Astrocyte of the spinal cord (primary cell): ENCODE data around the gene STARD13.
"Not testable (repeated sequence)": the region's sequence is repeated elsewhere in the genome, so short reads cannot be mapped to it uniquely, and the experiment has no call there.

ENCODE experiments used
- DNase-seq: peaks from one replicate; pipeline ENCODE4 v3.0.0; 2011; ENCODE audit warnings: low read depth, low spot score
- H3K4me3 ChIP-seq: 2 replicates; pipeline ENCODE4 v1.5.1; 2011; ENCODE audit warnings: low read depth, mild to moderate bottlenecking, low read length, moderate library complexity
- CTCF ChIP-seq: IDR thresholded peaks from 2 replicates; pipeline ENCODE4 v1.5.1; 2012; ENCODE audit warnings: low read depth, mild to moderate bottlenecking, low read length, inconsistent platforms
- in situ Hi-C: cut with HindIII; loops from 2 replicates; pipeline ENCODE4 v1.10.0; 2017; ENCODE audit warnings: low sequenced_read_pairs

Gene STARD13

GRCh38 chr13:33168321-33168960 is 117.1 kb downstream of the STARD13 start:
- in situ Hi-C loops: no loop called here
- peak; percentile 25 for DNase-seq
- no peak overlapping the region for H3K4me3 ChIP-seq
- TF ChIP-seq CTCF: no peak

- no peak overlapping the region for H3K4me3 ChIP-seq
- in situ Hi-C loops: no loop called here
- TF ChIP-seq CTCF: no peak
- no peak for DNase-seq
These were observed 118.1 kb downstream of the STARD13 start for GRCh38 chr13:33167491-33167890.

- no peak overlapping the region for H3K4me3 ChIP-seq
- no peak for DNase-seq
- TF ChIP-seq CTCF: no peak
- in situ Hi-C loops: no loop called here
These were observed 119.8 kb downstream of the STARD13 start for GRCh38 chr13:33165787-33166186.

GRCh38 chr13:33164331-33164730 is 121.2 kb downstream of the STARD13 start:
- no peak overlapping the region for H3K4me3 ChIP-seq
- DNase-seq: no peak
- in situ Hi-C loops: no loop called here
- no peak for TF ChIP-seq CTCF

- H3K4me3 ChIP-seq, DNase-seq, in situ Hi-C loops: not testable (repeated sequence)
These were observed 122.8 kb downstream of the STARD13 start for GRCh38 chr13:33162725-33163124.

GRCh38 chr13:33158816-33159215 is 126.7 kb downstream of the STARD13 start:
- no peak for DNase-seq
- in situ Hi-C loops: no loop called here
- no peak for TF ChIP-seq CTCF
- no peak overlapping the region for H3K4me3 ChIP-seq

GRCh38 chr13:33158271-33158670 is 127.3 kb downstream of the STARD13 start:
- H3K4me3 ChIP-seq: no peak overlapping the region
- TF ChIP-seq CTCF: no peak
- in situ Hi-C loops: no loop called here
- no peak for DNase-seq
